Activated T-cell treated with anti-CD3 and anti-CD28 coated beads, Interleukin-2, amount 50 U/mL, for 48 hours (primary cell): Measurements from ENCODE around the gene DOCK1.

Experiments
- DNase-seq, 2 experiments: peaks; one replicate each; pipeline ENCODE4 v3.0.0-alpha.2; 2020

The DOCK1 gene

GRCh38 chr10:126955934-126956711, 50.9 kb downstream of the DOCK1 start:
- DNase-seq: no peak

- no peak for DNase-seq
Measured at GRCh38 chr10:126956712-126957108, 51.5 kb downstream of the DOCK1 start.

- no peak for DNase-seq
Measured at GRCh38 chr10:126957111-126957510, 51.9 kb downstream of the DOCK1 start.

- DNase-seq: no peak
Measured at GRCh38 chr10:126959431-126959830, 54.2 kb downstream of the DOCK1 start.

GRCh38 chr10:126959906-126960685, 54.9 kb downstream of the DOCK1 start:
- no peak for DNase-seq

GRCh38 chr10:126963354-126963753, 58.1 kb downstream of the DOCK1 start:
- DNase-seq: no peak

GRCh38 chr10:126964190-126964589, 59.0 kb downstream of the DOCK1 start:
- no peak for DNase-seq

DNA sequence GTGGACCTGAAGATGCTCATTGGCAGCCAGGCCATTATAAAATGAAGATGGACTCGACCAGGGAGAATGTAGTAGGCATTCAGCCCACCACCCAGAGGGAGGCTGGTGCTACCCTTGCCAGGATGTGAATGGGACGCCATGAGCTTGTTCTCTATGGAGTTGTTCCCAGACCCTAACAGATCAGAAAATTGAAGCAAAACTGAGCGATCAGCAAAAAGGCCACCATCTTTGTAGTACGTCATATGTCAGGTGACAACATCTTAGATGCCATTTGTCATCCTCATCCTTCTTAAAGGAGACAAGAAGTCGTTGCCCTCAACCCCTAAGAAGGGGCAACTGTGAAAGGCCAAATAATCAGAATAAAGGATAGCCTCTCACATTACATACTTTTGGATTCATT, 61.7 kb downstream of the DOCK1 start:
- DNase-seq: no peak

- no peak for DNase-seq
Measured at GRCh38 chr10:126969310-126969709, 64.1 kb downstream of the DOCK1 start.

DNA sequence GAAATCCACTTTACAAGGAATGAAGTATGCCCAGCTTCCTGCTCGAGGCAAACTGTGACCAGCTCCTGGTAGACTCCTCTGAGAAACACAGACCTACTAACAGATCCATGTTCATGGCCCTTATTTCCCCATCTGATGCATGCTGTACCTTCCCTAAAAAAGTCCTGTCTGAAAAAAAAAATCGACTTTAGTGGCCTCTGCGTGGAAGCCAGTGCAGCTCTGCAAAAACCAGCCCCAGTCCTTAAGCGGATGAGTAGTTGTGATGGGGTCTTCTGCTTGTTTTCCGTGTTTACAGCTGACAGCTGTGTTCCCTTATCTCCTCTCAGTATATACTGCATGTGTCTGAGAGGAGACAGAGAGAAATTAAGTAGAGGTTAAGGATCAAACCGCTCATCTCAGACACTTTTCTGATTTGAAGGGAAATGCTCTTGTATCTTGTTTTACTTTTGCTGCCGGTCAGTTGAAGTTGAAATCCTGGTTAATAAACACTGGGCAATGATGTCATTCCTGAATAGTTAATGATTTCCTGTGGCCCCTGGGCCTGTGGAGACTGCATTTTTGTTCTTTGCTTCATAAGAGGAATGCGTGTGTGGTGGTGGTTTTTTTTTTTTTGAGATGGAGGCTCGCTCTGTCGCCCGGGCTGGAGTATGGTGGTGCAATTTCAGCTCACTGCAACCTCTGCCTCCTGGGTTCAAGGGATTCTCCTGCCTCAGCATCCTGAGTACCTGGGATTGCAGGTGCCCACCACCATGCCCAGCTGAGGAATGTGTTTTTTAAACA, 67.6 kb downstream of the DOCK1 start:
- no peak for DNase-seq

DNA sequence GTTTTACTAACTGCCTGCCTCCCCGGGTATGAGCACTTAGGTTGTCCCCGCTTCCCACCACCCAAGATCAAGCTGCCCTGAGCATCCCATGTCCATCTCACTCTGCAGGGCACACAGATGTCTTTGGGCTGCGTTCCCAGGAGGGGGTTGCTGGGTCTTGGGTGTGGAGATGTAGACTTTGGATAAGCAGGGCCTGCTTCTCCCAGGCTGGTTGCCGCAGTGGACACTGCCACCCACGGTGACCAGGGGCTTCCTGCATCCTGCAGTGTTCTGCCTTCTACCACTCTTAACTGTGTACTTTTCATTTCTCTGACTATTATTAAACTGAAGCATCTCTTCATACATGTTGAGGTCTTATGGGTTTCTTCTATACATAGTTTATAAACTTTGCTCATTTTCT, 70.0 kb downstream of the DOCK1 start:
- DNase-seq: no peak

- DNase-seq: no peak
Measured at GRCh38 chr10:126977216-126977615, 72.0 kb downstream of the DOCK1 start.

DNA sequence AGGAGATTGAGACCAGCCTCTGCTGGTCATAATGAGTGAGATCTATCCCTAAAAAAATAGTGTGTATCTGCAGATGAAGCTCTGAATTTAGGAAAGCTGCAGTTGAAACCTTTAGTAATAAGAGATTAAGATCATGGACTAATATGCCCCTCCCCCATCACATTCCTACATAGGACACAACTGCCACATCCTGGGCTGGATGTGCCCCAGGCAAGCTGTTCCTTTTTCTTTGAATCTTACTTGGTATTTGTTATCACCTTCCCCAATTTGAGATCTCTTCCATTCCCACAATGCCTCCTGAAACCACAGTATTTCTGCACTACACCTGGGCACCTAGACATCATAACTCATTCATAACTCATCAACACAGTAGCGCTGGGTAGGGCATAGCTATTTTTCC, 74.1 kb downstream of the DOCK1 start:
- DNase-seq: no peak

DNA sequence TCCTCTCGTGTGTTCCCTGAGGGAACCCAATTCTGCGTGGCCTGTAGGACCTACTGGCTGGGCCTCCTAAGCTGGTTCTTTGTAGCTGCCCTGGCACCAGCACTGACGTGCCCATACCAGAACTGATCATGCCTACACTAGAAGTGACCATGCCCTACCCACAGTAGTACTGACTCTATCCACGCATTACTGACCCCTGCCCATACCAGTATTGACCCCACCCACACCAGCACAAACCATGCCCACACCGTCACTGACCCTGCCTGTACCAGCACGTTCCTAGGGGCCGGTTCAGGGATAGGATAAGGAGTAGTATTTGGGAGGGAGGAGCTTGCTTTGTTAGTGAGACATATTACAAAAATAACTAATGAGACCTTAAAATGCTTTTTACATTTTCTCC, 88.0 kb downstream of the DOCK1 start:
- no peak for DNase-seq

DNA sequence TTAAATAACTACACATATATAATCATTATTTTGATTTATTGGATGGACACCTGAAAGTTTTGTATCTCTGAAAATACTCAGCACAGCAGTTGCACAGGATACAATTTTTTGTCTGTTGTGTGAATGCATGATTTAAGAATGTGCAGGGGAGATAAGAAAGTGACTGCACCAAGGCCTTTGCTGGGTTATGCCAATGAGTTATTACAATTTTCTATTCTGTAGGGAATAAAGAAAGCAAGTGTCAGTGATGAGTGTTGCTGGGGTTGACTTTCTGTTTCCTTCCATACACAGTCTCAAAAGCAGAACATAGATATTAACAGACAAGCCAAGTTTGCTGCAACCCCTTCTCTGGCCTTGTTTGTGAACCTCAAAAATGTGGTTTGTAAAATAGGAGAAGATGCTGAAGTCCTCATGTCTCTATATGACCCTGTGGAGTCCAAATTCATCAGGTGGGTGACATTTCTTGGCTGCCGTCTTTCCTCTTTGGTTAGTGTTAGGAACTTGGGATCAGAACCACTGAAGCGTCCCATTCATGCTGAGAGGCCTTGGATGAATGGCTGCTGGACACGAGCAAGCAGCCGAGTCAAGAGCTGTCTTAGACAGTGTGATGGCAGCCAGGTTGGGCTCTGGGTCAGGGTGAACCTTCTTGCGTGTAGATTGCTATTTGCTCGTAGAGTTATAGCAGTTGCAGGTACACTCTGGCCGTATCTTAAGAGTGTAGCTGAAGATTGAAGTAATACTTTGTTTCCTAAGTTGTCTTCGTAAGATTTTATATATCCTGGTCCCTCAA, 92.8 kb downstream of the DOCK1 start:
- no peak for DNase-seq

GRCh38 chr10:127000598-127000997, 95.4 kb downstream of the DOCK1 start:
- DNase-seq: no peak

- no peak for DNase-seq
Measured at GRCh38 chr10:127003032-127003685, 97.9 kb downstream of the DOCK1 start.

DNA sequence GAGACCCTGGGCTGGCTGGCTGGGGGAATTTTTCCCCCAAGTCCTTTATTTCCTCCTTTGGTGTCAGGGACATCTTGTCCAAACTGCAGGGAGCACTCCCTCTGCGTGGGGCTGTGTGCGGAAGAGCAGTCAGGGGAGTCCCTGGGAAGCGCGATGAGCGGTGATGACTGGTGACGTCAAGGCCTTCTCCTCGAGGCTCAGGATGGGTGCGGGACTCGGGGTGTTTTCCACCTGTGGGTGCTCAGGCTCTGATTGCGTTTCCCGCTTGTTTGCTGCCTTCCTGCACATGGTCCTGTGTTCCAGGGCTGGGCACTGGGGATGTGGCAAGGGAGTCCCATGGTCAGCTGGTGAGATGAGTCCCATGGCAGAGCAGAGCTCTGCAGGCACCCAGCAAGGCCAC, 101.2 kb downstream of the DOCK1 start:
- no peak for DNase-seq

- DNase-seq: no peak
Measured at GRCh38 chr10:127009366-127009765, 104.1 kb downstream of the DOCK1 start.

DNA sequence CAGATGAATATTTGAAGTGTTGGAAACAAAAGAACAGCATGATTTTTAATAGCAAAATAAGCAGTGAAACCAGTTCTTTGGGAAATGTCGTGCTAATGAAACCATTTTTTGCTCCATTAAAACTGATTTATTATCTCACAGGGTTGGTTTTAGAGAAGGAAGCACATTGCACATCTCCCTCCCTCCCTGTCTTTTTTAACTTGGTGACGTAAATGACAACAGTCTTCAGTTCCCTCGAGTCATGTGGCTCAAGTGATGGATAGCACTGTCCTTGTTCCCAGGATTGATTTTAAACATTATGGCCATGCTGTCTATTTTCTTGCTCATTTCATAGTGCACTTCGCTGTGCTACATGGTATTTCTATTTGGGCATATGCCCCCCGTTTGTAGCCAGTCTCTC, 105.9 kb downstream of the DOCK1 start:
- DNase-seq: no peak

DNA sequence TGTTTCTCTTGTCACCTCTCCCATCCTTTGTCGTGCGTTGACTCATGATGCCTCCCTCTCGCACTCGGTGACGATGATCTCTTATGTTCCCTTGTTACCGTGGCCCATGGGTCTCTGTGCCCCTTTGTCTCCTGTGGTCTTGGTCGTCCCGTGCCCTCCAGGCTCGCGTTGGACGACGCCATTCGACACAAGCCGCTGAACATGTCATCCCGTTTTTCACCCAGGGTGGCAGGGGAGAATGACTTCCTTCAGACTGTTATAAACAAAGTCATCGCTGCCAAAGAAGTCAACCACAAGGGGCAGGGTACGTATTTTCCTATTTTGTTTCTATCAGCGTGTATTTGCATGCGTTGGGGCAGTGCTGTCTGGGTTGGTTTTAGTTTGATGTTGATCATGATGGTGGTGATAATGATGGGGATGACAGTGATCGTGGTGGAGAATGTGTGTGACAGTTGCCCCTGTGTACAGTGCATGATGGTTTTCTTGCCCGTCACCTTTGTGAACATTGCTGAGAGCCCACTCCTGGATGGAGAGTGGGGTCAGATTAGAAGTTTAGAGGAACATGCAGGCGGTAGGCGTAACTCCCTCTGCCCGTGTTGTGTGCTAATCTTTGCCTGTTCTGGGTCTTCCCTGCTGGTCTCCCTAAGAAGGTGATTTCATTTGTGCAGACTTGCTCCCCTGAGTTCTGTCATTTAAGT, 107.0 kb downstream of the DOCK1 start:
- no peak for DNase-seq

GRCh38 chr10:127012769-127013152, 107.5 kb downstream of the DOCK1 start:
- DNase-seq: no peak
